ENCODE results near the gene FAM81B.
"Not testable (repeated sequence)": the region's sequence is repeated elsewhere in the genome, so short reads cannot be mapped to it uniquely, and the experiment has no call there.

DNA sequence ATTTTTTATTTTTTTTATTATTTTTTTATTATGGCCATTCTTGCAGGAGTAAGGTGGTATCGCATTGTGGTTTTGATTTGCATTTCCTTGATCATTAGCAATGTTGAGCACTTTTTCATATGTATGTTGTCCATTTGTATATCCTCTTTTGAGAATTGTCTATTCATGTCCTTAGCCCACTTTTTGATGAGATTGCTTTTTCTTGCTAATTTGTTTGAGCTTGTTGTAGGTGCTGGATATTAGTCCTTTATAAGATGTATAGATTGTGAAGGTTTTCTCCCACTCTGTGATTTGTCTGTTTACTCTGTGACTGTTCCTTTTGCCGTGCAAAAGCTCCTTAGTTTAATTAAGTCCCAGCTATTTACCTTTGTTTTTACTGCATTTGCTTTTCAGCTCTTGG lies 30.5 kb upstream of the FAM81B start:
- TF ChIP-seq CTCF (conservative IDR thresholded peaks at IDR 0.05 in 1 of 2, IDR thresholded peaks at IDR 0.05 in 1 of 2; ENCODE audit: extremely low read depth in 1 of 2, insufficient read depth in 1 of 2, low read depth in 1 of 2, low read length in 2 of 2); EZH2 (IDR thresholded peaks at IDR 0.05; ENCODE audit: borderline replicate concordance, low read length): not testable (repeated sequence)
